BE2C (cell line): ENCODE results near the gene FRY.

Experiments used
- DNase-seq: peaks from one replicate; pipeline ENCODE4 v3.0.0-alpha.2; 2020
- H3K27me3 ChIP-seq: fragments of 250-450 bp; sonication (Bioruptor Pico); 2 replicates; pipeline ENCODE4 v1.5.1; 2020; ENCODE audit warnings: mild to moderate bottlenecking
- H3K36me3 ChIP-seq: fragments of 250-450 bp; sonication (Bioruptor Pico); 2 replicates; pipeline ENCODE4 v1.5.1; 2020; ENCODE audit warnings: mild to moderate bottlenecking
- H3K4me1 ChIP-seq: fragments of 250-450 bp; sonication (Bioruptor Pico); 2 replicates; pipeline ENCODE4 v1.5.1; 2020
- H3K4me3 ChIP-seq: 2 replicates; pipeline ENCODE4 v1.5.1; 2011; ENCODE audit warnings: low read depth, low read length
- H3K9me3 ChIP-seq: fragments of 250-450 bp; sonication (Bioruptor Pico); 2 replicates; pipeline ENCODE4 v1.5.1; 2020
- TF ChIP-seq, protein P1 (sequence below): IDR thresholded peaks from 2 replicates; pipeline ENCODE4 v1.5.1; 2012; ENCODE audit warnings: mild to moderate bottlenecking, low read depth, low read length

Gene FRY

GRCh38 chr13:32039528-32039927, 8.0 kb downstream of the FRY start:
- H3K9me3 ChIP-seq = no peaks in the 10 kb centered on the region
- H3K4me3 ChIP-seq = no peak overlapping the region
- TF ChIP-seq, protein P1, sequence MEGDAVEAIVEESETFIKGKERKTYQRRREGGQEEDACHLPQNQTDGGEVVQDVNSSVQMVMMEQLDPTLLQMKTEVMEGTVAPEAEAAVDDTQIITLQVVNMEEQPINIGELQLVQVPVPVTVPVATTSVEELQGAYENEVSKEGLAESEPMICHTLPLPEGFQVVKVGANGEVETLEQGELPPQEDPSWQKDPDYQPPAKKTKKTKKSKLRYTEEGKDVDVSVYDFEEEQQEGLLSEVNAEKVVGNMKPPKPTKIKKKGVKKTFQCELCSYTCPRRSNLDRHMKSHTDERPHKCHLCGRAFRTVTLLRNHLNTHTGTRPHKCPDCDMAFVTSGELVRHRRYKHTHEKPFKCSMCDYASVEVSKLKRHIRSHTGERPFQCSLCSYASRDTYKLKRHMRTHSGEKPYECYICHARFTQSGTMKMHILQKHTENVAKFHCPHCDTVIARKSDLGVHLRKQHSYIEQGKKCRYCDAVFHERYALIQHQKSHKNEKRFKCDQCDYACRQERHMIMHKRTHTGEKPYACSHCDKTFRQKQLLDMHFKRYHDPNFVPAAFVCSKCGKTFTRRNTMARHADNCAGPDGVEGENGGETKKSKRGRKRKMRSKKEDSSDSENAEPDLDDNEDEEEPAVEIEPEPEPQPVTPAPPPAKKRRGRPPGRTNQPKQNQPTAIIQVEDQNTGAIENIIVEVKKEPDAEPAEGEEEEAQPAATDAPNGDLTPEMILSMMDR = no peak
- H3K36me3 ChIP-seq = no peaks in the 10 kb centered on the region
- DNase-seq = no peak
- H3K27me3 ChIP-seq = no peaks in the 10 kb centered on the region
- peaks cover 23% of the 10 kb centered on the region for H3K4me1 ChIP-seq

GRCh38 chr13:32040052-32040642, 8.6 kb downstream of the FRY start:
- no peak for DNase-seq
- no peaks in the 10 kb centered on the region for H3K36me3 ChIP-seq
- no peak overlapping the region for H3K4me3 ChIP-seq
- H3K9me3 ChIP-seq = no peaks in the 10 kb centered on the region
- TF ChIP-seq, protein P1 = no peak
- peaks cover 25% of the 10 kb centered on the region for H3K4me1 ChIP-seq
- H3K27me3 ChIP-seq = no peaks in the 10 kb centered on the region

DNA sequence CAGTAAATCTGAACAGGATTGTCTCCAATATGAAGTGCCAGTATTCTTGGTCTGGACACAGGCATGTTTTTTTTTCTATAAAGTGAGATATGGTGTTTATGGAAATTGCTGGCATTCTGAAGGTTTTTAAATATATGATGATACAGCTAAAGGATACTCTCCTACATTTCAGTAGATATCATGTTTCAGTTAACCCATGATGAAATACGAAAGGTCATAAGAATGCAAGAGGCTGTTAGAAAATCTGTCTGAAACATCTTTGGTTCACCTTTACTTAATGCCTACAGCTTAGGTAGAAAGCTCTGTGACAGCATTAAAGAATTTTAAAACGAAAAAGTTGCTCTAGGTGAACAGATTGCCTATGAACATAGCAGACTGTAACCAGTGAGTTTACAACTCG, 9.1 kb downstream of the FRY start:
- TF ChIP-seq, protein P1 = no peak
- DNase-seq = no peak
- no peaks in the 10 kb centered on the region for H3K27me3 ChIP-seq
- H3K4me3 ChIP-seq = no peak overlapping the region
- peaks cover 29% of the 10 kb centered on the region for H3K4me1 ChIP-seq
- no peaks in the 10 kb centered on the region for H3K9me3 ChIP-seq
- H3K36me3 ChIP-seq = no peaks in the 10 kb centered on the region

GRCh38 chr13:32041429-32041828, 9.9 kb downstream of the FRY start:
- TF ChIP-seq, protein P1 = no peak
- H3K4me3 ChIP-seq = no peak overlapping the region
- H3K27me3 ChIP-seq = no peaks in the 10 kb centered on the region
- peaks cover 36% of the 10 kb centered on the region for H3K4me1 ChIP-seq
- DNase-seq = no peak
- H3K9me3 ChIP-seq = no peaks in the 10 kb centered on the region
- H3K36me3 ChIP-seq = no peaks in the 10 kb centered on the region; the same call in 1 of the 2 replicates

DNA sequence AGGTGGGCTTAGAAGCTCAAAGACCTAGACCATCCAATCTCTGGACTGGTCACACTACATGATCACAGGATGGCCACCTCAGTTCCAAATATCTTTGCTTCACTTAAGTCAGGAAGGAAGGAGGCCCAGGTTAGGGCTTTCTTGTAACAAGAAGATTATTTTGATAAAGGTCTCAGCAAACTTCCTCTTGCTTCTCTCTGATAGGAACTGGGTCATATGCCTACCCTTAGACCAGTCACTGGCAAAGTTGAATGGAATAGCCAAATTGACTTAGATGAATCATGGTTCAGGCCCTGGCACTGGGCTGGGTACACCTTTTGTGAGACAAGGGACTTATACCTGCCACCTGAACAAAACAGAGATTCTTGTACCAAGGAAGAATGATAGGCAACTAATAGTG, 11.0 kb downstream of the FRY start:
- peaks cover 38% of the 10 kb centered on the region for H3K4me1 ChIP-seq
- no peaks in the 10 kb centered on the region for H3K27me3 ChIP-seq
- H3K4me3 ChIP-seq = no peak overlapping the region
- DNase-seq = no peak
- TF ChIP-seq, protein P1 = no peak
- no peaks in the 10 kb centered on the region for H3K9me3 ChIP-seq
- H3K36me3 ChIP-seq = no peaks in the 10 kb centered on the region; the same call in 1 of the 2 replicates

- no peaks in the 10 kb centered on the region for H3K9me3 ChIP-seq
- H3K4me1 ChIP-seq = peaks cover 39% of the 10 kb centered on the region
- H3K36me3 ChIP-seq = no peaks in the 10 kb centered on the region; the same call in 1 of the 2 replicates
Measured at GRCh38 chr13:32044446-32044845, 12.9 kb downstream of the FRY start.

More at GRCh38 chr13:32044446-32044845, 12.9 kb downstream of the FRY start:
- no peak for DNase-seq
- TF ChIP-seq, protein P1 = no peak
- Histone ChIP-seq H3K27me3 (no peaks in the 10 kb centered on the region), H3K4me3 (no peak overlapping the region)
